Naive thymus-derived CD4-positive, alpha-beta T cell (primary cell): Measurements from ENCODE around the gene MORF4L2. TPM values are rescaled to one million over a fixed set of nuclear protein-coding genes. Genes with fewer than 3 reads are reported as not detected.

Experiments
- polyA plus RNA-seq, 2 donors: library from polyadenylated mRNA; unstranded; fragments of 300-500 nt; fragmentation: Illumina TruSeq; gene quantifications; one replicate each; pipeline ENCODE4 v1.2.3, GENCODE V29; 2021
- total RNA-seq, 6 experiments: library from RNA in 5 of 6; stranded (reverse) in 5 of 6; gene quantifications; 1 replicate in 5 of 6; 2 replicates in 1 of 6; pipeline ENCODE4 v1.2.3 and lab custom pipeline; 2021 to 2026

The MORF4L2 gene
- total and polyA plus RNA-seq, 7 experiments from 2014 or later = 86.8 to 177 (median 106) TPM

Other genes starting within 250 kb of the MORF4L2 start
- under 1 TPM in 3 of 5 experiments, not detected in 2; 0.17 to 0.27 (median 0.19) TPM for gene RAB40A, start 167.2 kb downstream of the MORF4L2 start, total RNA-seq
- gene RAB40A, start 167.2 kb downstream of the MORF4L2 start, polyA plus RNA-seq = under 1 TPM in 1 of 2 donors, not detected in 1; 0.09 TPM
- 10 to 100 TPM in 1 of 5 experiments, 1 to 10 TPM in 4; 1.8 to 11.7 (median 9.3) TPM for gene TCEAL4, start 101.2 kb downstream of the MORF4L2 start, total RNA-seq
- 10 to 100 TPM; 13.7 to 15.1 TPM for gene TCEAL4, start 101.2 kb downstream of the MORF4L2 start, polyA plus RNA-seq
- 1 to 10 TPM in 4 of 5 experiments, under 1 TPM in 1; 0.60 to 6.1 (median 4.2) TPM for gene TCEAL3, start 78.7 kb downstream of the MORF4L2 start, total RNA-seq
- 1 to 10 TPM; 4.6 to 5.4 TPM for gene TCEAL3, start 78.7 kb downstream of the MORF4L2 start, polyA plus RNA-seq
- 10 to 100 TPM in 2 of 5 experiments, 1 to 10 TPM in 3; 3.3 to 14.3 (median 5.0) TPM for gene TCEAL1, start 57.7 kb downstream of the MORF4L2 start, total RNA-seq
- 10 to 100 TPM; 13.5 to 20.6 TPM for gene TCEAL1, start 57.7 kb downstream of the MORF4L2 start, polyA plus RNA-seq
- gene TMEM31, start 24.2 kb upstream of the MORF4L2 start, total RNA-seq = not detected
- gene TMEM31, start 24.2 kb upstream of the MORF4L2 start, polyA plus RNA-seq = not detected
- gene PLP1, start 90.1 kb upstream of the MORF4L2 start, total RNA-seq = not detected
- gene PLP1, start 90.1 kb upstream of the MORF4L2 start, polyA plus RNA-seq = not detected
- under 1 TPM; 0.40 to 0.86 (median 0.51) TPM for gene RAB9B, start 145.6 kb upstream of the MORF4L2 start, total RNA-seq
- gene RAB9B, start 145.6 kb upstream of the MORF4L2 start, polyA plus RNA-seq = under 1 TPM; 0.10 to 0.59 TPM